NCI-H1417 (cell line): ENCODE data around the gene IQCM.
A peak's percentile ranks its signal among the peaks of the same experiment; 100 is the strongest.
"Not testable (repeated sequence)": the region's sequence is repeated elsewhere in the genome, so short reads cannot be mapped to it uniquely, and the experiment has no call there.

Source experiments
- DNase-seq, 3 experiments: peaks; one replicate each; lab custom pipeline; 2025; lab: John Stamatoyannopoulos, UW

Gene IQCM

DNA sequence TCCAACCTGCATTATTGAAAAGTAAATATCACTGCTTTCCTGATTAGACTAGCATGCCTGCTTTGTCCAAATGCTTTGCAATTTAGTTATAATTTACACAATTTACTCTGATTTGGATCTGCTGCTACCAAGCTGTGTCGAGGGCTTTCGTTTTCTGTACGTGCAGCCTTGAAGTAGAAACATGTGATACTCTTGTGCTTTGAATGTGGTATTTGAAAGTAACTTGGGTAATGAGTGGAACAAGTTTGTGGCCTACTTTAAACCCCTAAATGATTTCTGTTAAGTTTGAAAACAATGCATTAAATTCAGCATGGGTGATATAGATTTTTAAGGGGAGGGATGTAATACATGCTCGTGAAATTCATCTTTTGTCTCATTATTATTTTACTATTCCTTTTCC is 240.7 kb downstream of the IQCM start:
- no peak for DNase-seq

GRCh38 chr4:149572716-149573115 is 242.9 kb downstream of the IQCM start:
- DNase-seq = no peak

- DNase-seq = no peak
Observed at GRCh38 chr4:149555799-149556198, 259.8 kb downstream of the IQCM start.

GRCh38 chr4:149555146-149555545 is 260.5 kb downstream of the IQCM start:
- DNase-seq = no peak

- no peak for DNase-seq
Observed at GRCh38 chr4:149553959-149554520, 261.6 kb downstream of the IQCM start.

DNA sequence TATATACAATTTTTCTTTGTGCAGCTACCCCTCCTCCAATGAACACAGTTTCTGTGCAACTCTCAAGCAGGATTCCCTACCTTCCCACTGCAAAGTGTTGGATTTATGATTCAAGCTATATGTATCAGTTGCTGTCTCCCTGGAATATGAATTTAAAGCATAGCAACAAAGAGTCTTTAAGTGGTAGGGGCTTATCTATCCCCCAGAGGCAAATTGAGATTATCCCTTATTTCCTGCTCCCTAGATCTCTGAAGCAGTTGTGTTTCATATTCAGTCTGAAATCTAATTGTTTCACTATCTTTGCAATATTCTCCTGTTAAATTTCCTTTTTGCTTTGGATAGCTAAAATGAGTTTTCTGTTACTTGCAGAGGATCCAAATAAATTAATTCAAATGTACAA is 263.0 kb downstream of the IQCM start:
- DNase-seq = no peak

- no peak for DNase-seq
Observed at GRCh38 chr4:149549911-149550310, 265.7 kb downstream of the IQCM start.

DNA sequence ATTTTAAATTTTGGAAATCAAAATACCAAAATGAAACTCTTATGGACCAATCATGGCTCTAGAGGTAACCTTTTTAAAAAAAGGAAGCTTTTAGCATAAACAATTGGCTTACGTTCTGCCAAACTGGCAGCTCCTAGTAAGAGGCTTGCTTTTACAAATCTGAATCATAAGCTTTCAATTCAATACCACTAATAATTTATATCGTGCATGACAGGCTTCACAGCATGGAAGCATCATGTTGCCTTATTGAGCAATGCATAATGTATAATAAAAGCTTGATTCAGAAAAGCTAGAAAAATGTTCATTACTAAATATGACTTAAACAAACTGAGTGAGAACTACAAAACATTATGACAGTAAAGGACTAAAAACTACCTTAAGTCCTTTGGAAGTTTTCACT is 280.9 kb downstream of the IQCM start:
- no peak for DNase-seq

- no peak for DNase-seq
Observed at GRCh38 chr4:149531861-149532260, 283.8 kb downstream of the IQCM start.

GRCh38 chr4:149523039-149523438 is 292.6 kb downstream of the IQCM start:
- DNase-seq = no peak

DNA sequence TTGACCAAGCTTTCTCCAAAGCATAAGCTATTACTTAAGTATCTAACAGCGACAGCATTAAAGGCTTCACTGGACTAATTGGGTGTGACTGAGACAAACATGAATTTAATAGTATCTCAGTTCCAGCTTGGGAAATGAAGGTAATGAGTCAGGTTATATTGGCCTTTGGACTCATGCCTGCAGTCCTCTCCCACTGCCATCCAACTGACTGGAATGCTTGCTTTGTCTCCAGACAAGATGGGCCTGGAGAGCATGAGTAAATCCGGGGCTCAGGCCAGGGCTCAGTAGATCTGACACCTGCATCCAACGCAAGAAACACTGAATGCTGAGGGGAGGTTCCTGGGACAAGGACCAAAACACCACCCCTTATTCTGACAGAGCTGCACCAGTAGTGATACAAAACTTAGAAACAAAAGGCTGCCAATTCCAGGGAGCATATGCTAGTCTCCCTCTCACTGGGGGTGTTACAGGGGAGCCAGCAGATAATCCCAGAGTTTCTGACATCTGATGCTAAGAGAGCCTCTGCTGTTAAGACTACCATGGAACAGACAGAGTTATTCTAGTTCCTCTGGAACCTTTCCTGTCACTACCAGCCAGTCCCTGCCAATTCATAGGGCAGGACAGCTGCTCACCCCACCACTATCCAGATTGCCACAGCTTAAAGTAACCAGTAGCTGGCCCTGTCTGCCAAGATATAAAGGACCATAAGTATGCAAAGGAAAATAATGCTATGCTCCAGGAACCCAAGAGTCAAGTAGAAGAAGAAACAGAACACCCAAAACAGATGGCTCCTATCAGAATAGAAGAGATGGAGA is 293.8 kb downstream of the IQCM start:
- DNase-seq = no peak

- DNase-seq = no peak
Observed at GRCh38 chr4:149518471-149518870, 297.2 kb downstream of the IQCM start.

GRCh38 chr4:149513081-149513480 is 302.6 kb downstream of the IQCM start:
- no peak for DNase-seq

- DNase-seq = no peak
Observed at GRCh38 chr4:149512501-149512900, 303.1 kb downstream of the IQCM start.

- no peak for DNase-seq
Observed at GRCh38 chr4:149511558-149512298, 303.9 kb downstream of the IQCM start.

DNA sequence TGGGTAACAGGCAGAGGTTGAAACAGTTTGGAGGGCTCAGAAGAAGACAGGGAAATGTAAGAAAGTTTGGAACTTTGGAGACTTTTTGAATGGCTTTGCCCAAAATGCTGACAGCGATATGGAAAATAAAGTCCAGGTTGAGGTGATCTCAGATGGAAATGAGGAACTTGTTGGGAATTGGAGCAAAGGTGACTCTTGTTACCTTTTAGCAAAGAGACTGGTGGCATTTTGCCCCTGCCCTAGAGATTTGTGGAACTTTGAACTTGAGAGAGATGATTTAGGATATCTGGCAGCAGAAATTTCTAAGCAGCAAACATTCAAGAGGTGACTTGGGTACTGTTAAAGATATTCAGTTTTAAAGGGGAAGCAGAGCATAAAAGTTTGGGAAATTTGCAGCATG is 308.3 kb downstream of the IQCM start:
- DNase-seq = not testable (repeated sequence)

DNA sequence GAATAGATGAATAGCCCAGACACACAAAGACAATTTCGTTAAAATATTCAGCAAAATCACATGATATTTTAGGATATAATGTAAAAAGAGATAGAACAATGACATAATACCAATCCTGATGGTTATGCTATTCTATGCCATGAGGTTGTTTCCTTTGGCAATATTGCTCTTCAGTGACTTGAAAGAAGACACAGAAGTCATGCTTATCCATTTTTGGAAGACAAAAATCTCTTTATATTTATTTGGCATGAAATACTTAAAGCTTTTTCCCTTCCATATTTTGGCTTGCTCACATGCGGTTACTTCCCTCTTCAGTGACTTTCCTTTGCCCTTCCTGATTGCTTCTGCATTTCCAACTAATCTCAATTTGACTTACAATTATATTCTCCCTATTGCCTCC is 314.8 kb downstream of the IQCM start:
- no peak for DNase-seq

GRCh38 chr4:149499726-149500125 is 315.9 kb downstream of the IQCM start:
- no peak for DNase-seq

DNA sequence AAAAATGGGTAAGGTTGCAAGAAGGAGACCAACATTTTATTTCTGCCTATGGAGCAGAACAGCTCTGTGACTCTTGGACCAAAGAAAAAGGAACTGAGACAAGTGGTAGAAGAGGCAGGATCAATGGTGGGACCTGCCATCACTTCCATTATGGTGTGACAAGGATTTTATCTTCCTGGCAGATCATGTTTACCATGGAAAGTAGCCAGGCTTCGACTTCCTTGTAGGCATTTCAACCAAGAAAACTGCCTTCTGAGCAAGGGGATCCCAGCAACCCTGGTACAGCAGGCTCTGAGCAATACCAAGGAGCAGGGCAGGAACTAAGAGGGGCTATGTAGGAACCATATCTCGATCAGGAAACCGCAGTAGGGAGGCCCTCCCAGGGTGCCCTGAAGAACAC is 317.4 kb downstream of the IQCM start:
- DNase-seq = no peak

DNA sequence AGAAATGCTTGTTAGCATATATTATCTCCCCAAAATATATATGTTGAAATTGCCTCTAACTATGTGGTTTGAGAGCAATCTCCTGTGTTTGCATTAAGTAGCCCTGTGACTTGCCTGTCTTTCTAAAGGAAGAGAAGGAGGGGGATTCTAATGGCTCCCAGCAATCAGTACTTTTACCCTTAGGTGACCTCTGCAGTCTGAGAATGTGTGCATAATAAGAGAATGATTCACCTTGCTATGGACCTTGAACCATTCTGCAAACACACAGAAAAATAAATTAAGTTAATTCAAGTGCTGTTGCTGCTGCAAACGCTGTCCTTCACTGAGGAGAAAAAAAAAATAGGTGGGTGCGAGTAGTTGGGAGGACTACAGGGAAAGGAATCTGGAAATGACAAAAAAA is 322.2 kb downstream of the IQCM start:
- DNase-seq = no peak

DNA sequence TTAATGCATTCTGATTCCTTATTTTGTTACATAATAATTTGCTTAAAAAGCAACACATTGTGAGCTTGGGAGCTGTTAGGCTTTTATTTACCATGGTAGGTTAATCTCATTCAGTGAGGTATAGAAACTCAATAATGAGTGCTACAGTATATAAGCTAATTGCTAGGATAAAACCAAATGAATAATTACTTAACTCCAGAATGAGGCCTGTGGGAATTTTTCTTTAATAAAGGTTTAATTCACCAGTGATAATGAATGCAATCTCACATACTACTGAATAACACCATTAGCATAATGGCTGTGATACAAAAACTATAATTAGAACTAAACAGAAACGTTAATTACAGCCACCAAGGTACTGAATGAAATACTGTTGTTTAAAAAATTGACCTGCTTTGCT is 326.3 kb downstream of the IQCM start:
- DNase-seq = peak in 1 of 3 experiments; percentile 57

DNA sequence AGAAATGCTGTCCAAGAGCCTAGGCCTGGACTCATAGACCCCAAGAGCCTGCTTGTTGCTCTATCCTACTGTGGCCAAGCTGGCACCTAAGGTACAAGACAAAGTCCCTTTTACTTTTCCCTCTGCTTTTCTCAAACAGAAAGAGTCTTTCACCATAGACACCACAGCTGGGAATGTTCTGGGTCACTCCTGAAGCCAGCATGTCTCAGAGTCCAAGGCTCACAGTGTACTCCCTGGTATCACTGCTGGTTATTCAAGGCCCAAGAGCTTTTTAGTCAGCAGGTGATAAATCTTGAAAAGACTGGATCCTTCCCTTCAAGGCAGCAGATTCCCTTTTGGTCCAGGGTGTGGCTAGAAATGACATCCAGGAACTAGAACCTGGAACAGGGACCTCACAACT is 328.8 kb downstream of the IQCM start:
- no peak for DNase-seq

DNA sequence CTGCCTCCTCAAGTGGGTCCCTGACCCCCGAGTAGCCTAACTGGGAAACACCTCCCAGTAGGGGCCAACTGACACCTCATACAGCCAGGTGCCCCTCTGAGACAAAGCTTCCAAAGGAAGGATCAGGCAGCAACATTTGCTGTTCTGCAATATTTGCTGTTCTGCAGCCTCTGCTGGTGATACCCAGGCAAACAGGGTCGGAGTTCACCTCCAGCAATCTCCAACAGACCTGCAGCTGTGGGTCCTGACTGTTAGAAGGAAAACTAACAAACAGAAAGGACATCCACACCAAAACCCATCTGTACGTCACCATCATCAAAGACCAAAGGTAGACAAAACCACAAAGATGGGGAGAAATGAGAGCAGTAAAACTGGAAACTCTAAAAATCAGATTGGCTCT is 347.0 kb downstream of the IQCM start:
- not testable (repeated sequence) for DNase-seq
